Progenitor cell of endocrine pancreas (in vitro differentiated cells): ENCODE measurements around the gene CHD5. TPM values are rescaled to one million over a fixed set of nuclear protein-coding genes. Genes with fewer than 3 reads are reported as not detected.

Source experiments
- DNase-seq: peaks from one replicate; pipeline ENCODE4 v3.0.0; 2021; ENCODE audit warnings: low spot score; ENCODE audit not compliant: unreplicated experiment
- H3K27ac Mint-ChIP-seq: 2 replicates; pipeline ENCODE4 v1.8.0; 2021; ENCODE audit warnings: mild to moderate bottlenecking, moderate library complexity, mixed read lengths
- H3K27me3 Mint-ChIP-seq: 2 replicates; pipeline ENCODE4 v1.8.0; 2021; ENCODE audit warnings: mixed read lengths
- H3K36me3 Mint-ChIP-seq: 2 replicates; pipeline ENCODE4 v1.8.0; 2022; ENCODE audit warnings: mixed read lengths; ENCODE audit not compliant: insufficient read depth
- H3K4me1 Mint-ChIP-seq: 2 replicates; pipeline ENCODE4 v1.8.0; 2021; ENCODE audit warnings: low read depth, mixed read lengths
- H3K4me3 Mint-ChIP-seq: 2 replicates; pipeline ENCODE4 v1.8.0; 2021; ENCODE audit warnings: low read depth, mild to moderate bottlenecking, moderate library complexity, mixed read lengths
- H3K9me3 Mint-ChIP-seq: 2 replicates; pipeline ENCODE4 v1.8.0; 2021; ENCODE audit warnings: low read depth, mixed read lengths
- total RNA-seq: library from RNA; stranded (reverse); gene quantifications from 2 replicates; pipeline ENCODE4 v1.2.1, GENCODE V29; 2021
- TF ChIP-seq, protein P1 (sequence below): fragments of 200-600 bp; sonication (generic); IDR thresholded peaks from one replicate; pipeline ENCODE4 v1.5.0; 2021; ENCODE audit warnings: antibody characterized with exemption, mild to moderate bottlenecking; ENCODE audit not compliant: unreplicated experiment

The CHD5 gene
- total RNA-seq, 1 donor from 2014 or later, result 0.77 TPM

DNA sequence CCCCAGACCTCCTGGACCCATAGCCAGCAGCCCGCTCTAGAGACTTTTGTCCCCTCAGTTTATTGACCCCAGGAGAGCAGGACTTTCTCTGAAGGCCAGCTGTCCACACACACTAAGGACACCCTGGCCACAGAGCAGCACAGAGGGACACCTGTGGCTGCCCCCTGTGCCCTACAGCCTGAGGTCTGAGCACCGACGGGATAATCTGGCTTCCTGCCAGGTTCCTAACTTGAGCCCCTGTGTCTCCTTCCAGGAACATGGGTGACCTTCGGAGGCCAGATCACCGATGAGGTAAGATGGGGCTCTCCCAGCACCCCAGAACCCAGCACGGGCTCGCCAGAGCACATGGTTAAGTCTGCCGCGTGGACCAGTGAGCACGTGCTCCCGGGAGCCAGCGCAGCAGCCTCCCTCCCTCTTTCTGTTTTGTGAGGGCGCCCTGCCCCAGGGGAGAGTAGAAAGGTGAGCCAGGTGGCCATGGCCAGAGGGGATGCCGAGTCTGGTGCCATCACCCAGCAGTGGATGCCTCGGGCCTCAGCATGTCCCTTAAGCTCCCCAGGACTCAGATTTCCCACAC is 106.6 kb downstream of the CHD5 start:
- no peaks in the 10 kb centered on the region for H3K36me3 Mint-ChIP-seq
- H3K27me3 Mint-ChIP-seq, result peaks cover 11% of the 10 kb centered on the region
- DNase-seq, result no peak
- no peaks in the 10 kb centered on the region for H3K9me3 Mint-ChIP-seq
- no peak overlapping the region for H3K27ac Mint-ChIP-seq
- TF ChIP-seq, protein P1, sequence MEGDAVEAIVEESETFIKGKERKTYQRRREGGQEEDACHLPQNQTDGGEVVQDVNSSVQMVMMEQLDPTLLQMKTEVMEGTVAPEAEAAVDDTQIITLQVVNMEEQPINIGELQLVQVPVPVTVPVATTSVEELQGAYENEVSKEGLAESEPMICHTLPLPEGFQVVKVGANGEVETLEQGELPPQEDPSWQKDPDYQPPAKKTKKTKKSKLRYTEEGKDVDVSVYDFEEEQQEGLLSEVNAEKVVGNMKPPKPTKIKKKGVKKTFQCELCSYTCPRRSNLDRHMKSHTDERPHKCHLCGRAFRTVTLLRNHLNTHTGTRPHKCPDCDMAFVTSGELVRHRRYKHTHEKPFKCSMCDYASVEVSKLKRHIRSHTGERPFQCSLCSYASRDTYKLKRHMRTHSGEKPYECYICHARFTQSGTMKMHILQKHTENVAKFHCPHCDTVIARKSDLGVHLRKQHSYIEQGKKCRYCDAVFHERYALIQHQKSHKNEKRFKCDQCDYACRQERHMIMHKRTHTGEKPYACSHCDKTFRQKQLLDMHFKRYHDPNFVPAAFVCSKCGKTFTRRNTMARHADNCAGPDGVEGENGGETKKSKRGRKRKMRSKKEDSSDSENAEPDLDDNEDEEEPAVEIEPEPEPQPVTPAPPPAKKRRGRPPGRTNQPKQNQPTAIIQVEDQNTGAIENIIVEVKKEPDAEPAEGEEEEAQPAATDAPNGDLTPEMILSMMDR, result no peak
- no peak overlapping the region for H3K4me3 Mint-ChIP-seq
- no peaks in the 10 kb centered on the region for H3K4me1 Mint-ChIP-seq

DNA sequence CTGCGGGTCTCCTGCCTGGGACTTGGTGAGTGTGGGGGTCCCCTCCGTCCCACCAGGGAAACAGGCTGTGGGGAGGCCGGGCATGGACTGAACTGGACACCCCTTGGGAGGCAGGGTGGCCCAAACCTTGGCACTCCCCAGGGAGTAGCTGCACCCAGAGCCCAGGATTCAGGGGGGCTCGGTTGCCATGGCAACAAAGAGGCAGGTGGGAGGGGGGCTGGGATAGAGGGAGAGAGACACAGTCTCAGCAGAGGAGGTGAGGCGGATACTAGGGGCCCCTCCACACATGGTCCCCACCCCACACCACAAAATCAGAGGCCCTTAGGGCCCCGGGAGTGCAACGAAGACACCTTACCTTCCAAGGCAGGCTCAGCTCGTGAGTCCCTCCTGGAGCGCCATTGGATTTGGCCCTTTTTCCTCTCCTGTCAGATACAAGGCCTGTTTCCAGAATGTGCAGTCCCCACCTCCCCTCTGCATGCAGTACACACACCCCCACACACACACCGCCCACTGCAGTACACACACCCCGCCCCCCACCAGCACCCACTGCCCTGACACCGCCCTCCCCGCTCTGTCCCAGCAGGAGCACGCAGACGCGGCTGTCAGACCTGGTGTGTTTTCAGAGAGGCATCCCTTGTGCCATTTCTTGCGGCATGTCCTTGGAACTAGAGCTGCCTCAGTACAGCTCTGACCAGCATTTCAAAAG is 107.2 kb downstream of the CHD5 start:
- no peaks in the 10 kb centered on the region for H3K36me3 Mint-ChIP-seq
- no peak overlapping the region for H3K27ac Mint-ChIP-seq
- peaks cover 7% of the 10 kb centered on the region for H3K27me3 Mint-ChIP-seq
- no peaks in the 10 kb centered on the region for H3K9me3 Mint-ChIP-seq
- TF ChIP-seq, protein P1, result no peak
- no peak for DNase-seq
- H3K4me3 Mint-ChIP-seq, result no peak overlapping the region
- H3K4me1 Mint-ChIP-seq, result no peaks in the 10 kb centered on the region

GRCh38 chr1:6071219-6071618 is 108.9 kb downstream of the CHD5 start:
- H3K27me3 Mint-ChIP-seq, result peaks cover 4% of the 10 kb centered on the region
- TF ChIP-seq, protein P1, result no peak
- no peak overlapping the region for H3K27ac Mint-ChIP-seq
- no peak overlapping the region for H3K4me3 Mint-ChIP-seq
- H3K9me3 Mint-ChIP-seq, result no peaks in the 10 kb centered on the region
- DNase-seq, result no peak
- no peaks in the 10 kb centered on the region for H3K4me1 Mint-ChIP-seq
- H3K36me3 Mint-ChIP-seq, result no peaks in the 10 kb centered on the region

- Mint-ChIP-seq H3K27me3 (peaks cover 4% of the 10 kb centered on the region), H3K4me3 (no peak overlapping the region), H3K27ac (no peak overlapping the region), H3K9me3 (no peaks in the 10 kb centered on the region), H3K4me1 (no peaks in the 10 kb centered on the region), H3K36me3 (no peaks in the 10 kb centered on the region)
- DNase-seq, result no peak
- TF ChIP-seq, protein P1, result no peak
These were observed 109.6 kb downstream of the CHD5 start for GRCh38 chr1:6070450-6070974.

- no peak overlapping the region for H3K27ac Mint-ChIP-seq
- H3K4me1 Mint-ChIP-seq, result no peaks in the 10 kb centered on the region
- TF ChIP-seq, protein P1, result no peak
- H3K9me3 Mint-ChIP-seq, result no peaks in the 10 kb centered on the region
- H3K36me3 Mint-ChIP-seq, result no peaks in the 10 kb centered on the region
- peaks cover 4% of the 10 kb centered on the region for H3K27me3 Mint-ChIP-seq
- H3K4me3 Mint-ChIP-seq, result no peak overlapping the region
- no peak for DNase-seq
These were observed 110.5 kb downstream of the CHD5 start for GRCh38 chr1:6069573-6069972.
